ENCODE measurements around the gene GCDH. TPM values are rescaled to one million over a fixed set of nuclear protein-coding genes. Genes with fewer than 3 reads are reported as not detected.
"Not testable (repeated sequence)": the region's sequence is repeated elsewhere in the genome, so short reads cannot be mapped to it uniquely, and the experiment has no call there.

GCDH gene
- total RNA-seq, 3 donors from 2014 or later: 24.2 to 27.2 (median 24.7) TPM

DNA sequence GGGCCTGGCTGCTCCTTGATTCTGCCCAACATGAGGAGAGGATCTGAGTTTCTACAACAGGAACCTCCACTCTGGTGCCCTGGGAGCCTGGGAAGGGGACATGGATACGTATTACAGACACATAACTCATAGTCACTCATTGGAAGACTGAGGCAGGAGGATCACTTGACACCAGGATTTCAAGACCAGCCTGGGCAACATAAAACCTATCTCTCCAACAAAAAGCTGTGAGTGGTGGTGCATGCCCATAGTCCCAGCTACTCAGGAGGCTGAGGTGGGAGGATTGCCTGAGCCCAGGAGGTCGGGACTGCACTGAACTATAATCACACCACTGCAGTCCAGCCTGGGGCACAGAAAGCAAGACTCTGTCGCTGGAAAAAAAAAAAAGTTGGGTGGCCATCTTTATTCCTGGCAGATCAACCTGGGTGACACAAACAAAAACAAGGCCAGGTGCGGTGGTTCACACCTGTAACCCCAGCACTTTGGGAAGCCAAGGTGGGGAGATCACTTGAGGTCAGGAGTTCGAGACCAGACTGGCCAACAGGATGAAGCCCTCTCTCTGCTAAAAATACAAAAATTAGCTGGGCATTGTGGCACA is 2.9 kb upstream of the GCDH start:
- peaks cover 8% of the 10 kb centered on the region for H3K9me3 ChIP-seq
- H3K4me1 ChIP-seq (ENCODE audit: low read depth): peaks cover 21% of the 10 kb centered on the region
- no peak overlapping the region for H3K4me3 ChIP-seq
- no peak for DNase-seq
- ATAC-seq: no peak
- H3K36me3 ChIP-seq (ENCODE audit: low read depth): no peaks in the 10 kb centered on the region
- intact Hi-C loops (cut with DNase I, micrococcal nuclease): loop anchor here in 1 of 2 donors (10.0 kb wide), 1 partner anchor 57 kb away; the partner anchor contains the start of gene RAD23A
- TF ChIP-seq, protein P1, sequence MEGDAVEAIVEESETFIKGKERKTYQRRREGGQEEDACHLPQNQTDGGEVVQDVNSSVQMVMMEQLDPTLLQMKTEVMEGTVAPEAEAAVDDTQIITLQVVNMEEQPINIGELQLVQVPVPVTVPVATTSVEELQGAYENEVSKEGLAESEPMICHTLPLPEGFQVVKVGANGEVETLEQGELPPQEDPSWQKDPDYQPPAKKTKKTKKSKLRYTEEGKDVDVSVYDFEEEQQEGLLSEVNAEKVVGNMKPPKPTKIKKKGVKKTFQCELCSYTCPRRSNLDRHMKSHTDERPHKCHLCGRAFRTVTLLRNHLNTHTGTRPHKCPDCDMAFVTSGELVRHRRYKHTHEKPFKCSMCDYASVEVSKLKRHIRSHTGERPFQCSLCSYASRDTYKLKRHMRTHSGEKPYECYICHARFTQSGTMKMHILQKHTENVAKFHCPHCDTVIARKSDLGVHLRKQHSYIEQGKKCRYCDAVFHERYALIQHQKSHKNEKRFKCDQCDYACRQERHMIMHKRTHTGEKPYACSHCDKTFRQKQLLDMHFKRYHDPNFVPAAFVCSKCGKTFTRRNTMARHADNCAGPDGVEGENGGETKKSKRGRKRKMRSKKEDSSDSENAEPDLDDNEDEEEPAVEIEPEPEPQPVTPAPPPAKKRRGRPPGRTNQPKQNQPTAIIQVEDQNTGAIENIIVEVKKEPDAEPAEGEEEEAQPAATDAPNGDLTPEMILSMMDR (IDR thresholded peaks at IDR 0.05): no peak

DNA sequence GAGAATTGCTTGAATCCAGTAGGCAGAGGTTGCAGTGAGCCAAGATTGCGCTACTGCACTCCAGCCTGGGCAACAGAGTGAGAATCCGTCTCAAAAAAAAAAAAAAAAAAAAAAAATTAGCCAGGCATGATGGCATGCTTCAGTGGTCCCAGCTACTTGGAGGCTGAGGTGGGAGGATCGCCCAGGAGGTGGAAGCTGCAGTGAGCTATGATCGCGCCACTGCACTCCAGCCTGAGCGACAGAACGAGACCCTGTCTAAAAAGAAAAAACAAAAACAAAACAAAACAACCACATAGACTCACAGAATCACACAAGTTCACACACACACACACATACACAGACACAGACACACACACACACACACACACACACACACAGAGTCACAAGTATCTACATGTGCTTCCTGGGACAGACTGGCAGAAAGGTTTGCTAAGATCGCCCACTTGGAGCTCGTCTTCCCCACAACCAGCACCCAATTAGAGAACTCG is 617 bp upstream of the GCDH start:
- H3K4me3 ChIP-seq; intact Hi-C loops (cut with DNase I, micrococcal nuclease); ATAC-seq; H3K9me3 ChIP-seq; DNase-seq; H3K36me3 ChIP-seq (ENCODE audit: low read depth): not testable (repeated sequence)
- H3K4me1 ChIP-seq (ENCODE audit: low read depth): peaks cover 14% of the 10 kb centered on the region

DNA sequence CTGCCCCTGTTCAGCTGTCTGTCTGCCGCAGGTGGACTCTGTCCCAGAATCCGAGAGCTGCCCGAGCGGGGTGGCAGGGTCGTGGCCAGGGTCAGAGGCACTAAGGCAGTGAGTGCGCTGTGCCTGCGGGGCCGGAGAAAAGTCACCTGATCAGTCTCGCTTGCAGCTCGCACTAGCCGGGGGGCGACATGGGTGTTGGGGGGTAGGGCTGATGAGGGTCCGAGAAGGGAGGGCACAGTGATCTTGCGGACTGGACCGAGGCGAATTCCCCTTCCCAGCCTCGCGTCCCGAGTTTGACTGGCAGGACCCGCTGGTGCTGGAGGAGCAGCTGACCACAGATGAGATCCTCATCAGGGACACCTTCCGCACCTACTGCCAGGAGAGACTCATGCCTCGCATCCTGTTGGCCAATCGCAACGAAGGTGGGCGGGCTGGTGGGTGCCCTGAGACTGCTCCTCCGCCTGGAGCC is 627 bp downstream of the GCDH start:
- H3K36me3 ChIP-seq (ENCODE audit: low read depth): no peaks in the 10 kb centered on the region
- peak overlapping the region; percentile 54 for H3K4me3 ChIP-seq
- DNase-seq: peak in 1 of 3 donors; percentile 48
- intact Hi-C loops (cut with DNase I, micrococcal nuclease): no loop called here
- no peaks in the 10 kb centered on the region for H3K9me3 ChIP-seq
- TF ChIP-seq, protein P1 (IDR thresholded peaks at IDR 0.05): no peak
- ATAC-seq: no peak
- peaks cover 14% of the 10 kb centered on the region for H3K4me1 ChIP-seq (ENCODE audit: low read depth)

DNA sequence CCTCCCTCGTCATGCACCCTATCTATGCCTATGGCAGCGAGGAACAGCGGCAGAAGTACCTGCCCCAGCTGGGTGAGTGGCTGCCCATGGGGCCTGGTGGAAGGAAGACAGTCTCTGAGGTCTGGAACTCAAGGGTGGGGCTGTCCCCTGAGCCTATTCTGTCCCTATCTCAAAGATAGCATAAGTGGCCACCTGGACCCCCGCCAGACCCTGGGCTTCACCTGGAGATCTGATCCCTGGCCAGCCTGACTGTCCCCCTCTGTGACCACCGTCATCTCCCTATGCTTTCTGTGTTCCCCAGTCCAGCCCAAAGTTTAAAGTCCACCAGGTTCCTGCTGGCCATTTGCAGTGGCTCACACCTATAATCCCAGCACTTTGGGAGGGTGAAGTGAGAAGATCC is 2.6 kb downstream of the GCDH start:
- ATAC-seq (no peak), DNase-seq (no peak)
- Histone ChIP-seq H3K4me1 (ENCODE audit: low read depth) (peaks cover 14% of the 10 kb centered on the region), H3K4me3 (no peak overlapping the region), H3K9me3 (no peaks in the 10 kb centered on the region), H3K36me3 (ENCODE audit: low read depth) (no peaks in the 10 kb centered on the region)
- TF ChIP-seq, protein P1 (IDR thresholded peaks at IDR 0.05): no peak
- intact Hi-C loops (cut with DNase I, micrococcal nuclease): no loop called here

DNA sequence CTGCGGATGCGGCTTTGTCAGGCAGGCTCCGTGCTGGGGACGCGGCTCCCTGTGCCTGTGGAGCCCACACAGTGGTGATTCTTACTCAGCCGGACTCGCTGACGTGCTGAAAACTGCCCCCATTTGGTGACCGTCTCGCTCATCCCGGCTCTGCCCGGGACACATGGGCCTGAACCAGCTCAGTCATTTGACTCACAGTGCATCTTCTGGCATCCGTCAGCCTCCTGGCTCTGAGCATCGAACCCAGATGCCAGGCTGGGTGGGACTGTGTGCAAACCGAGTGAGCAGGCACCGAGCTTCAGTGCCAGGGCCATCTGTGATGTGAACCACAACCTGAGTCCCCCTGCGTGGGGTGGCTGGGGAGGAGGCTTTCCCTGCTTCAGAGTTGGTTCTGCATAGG is 5.5 kb downstream of the GCDH start:
- intact Hi-C loops (cut with DNase I, micrococcal nuclease): no loop called here
- TF ChIP-seq, protein P1 (IDR thresholded peaks at IDR 0.05): no peak
- H3K4me1 ChIP-seq (ENCODE audit: low read depth): peaks cover 8% of the 10 kb centered on the region
- no peaks in the 10 kb centered on the region for H3K36me3 ChIP-seq (ENCODE audit: low read depth)
- DNase-seq (no peak), ATAC-seq (no peak)
- H3K4me3 ChIP-seq: no peak overlapping the region
- H3K9me3 ChIP-seq: no peaks in the 10 kb centered on the region

DNA sequence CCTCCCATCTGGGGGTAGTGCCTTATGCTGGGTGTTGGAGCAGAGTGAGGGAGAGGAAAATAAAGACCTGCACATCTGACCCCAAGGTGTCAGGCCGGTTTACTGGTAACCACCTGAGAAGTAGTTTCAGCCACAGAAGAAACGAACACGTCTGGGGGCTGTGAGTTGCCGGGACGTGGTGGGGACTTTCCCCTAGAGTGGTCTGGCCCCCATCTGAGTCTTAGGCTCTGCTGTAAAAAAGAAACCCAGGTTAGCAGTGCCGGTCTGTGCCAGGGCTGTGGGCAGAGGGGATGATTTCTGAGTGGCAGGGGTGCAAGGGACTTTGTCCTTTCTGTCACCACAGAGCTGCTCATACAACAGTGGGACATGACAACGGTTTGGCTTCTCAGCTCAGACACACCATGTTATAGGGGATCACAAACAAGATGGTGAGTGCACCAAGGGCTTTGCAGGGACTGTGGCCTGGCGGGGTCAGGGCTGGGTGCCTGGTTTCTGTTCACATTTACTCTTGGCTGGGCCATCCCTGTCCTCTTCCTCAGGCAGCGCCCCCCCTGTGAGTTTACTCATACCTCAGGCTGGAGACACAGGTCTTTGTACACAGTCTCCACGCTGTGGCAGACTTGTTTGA is 9.0 kb downstream of the GCDH start:
- no peak for DNase-seq
- H3K36me3 ChIP-seq (ENCODE audit: low read depth): no peaks in the 10 kb centered on the region

More for the DNA sequence above, 9.0 kb downstream of the GCDH start:
- no peaks in the 10 kb centered on the region for H3K4me1 ChIP-seq (ENCODE audit: low read depth)
- ATAC-seq: peak; percentile 44
- intact Hi-C loops (cut with DNase I, micrococcal nuclease): no loop called here
- H3K9me3 ChIP-seq: no peaks in the 10 kb centered on the region
- H3K4me3 ChIP-seq: no peak overlapping the region
- TF ChIP-seq, protein P1 (IDR thresholded peaks at IDR 0.05): no peak
